HEK293T (cell line): ENCODE data around the gene PDIA6.

Experiments
- ARNT ChIP-seq: fragments of 450-650 bp; IDR thresholded peaks from 2 replicates; pipeline ENCODE4 v1.6.1; 2017; ENCODE audit warnings: mild to moderate bottlenecking
- CTBP1 ChIP-seq: fragments of 450-650 bp; IDR thresholded peaks from 2 replicates; pipeline ENCODE4 v1.6.1; 2016; ENCODE audit warnings: borderline replicate concordance
- ELF4 ChIP-seq: fragments of 450-650 bp; IDR thresholded peaks from 2 replicates; pipeline ENCODE4 v1.6.1; 2017; ENCODE audit warnings: antibody characterized with exemption
- FOXA1 ChIP-seq: fragments of 450-650 bp; IDR thresholded peaks from 2 replicates; pipeline ENCODE4 v1.6.1; 2016; ENCODE audit warnings: mild to moderate bottlenecking
- FOXK2 ChIP-seq: fragments of 450-650 bp; IDR thresholded peaks from 2 replicates; pipeline ENCODE4 v1.6.1; 2016; ENCODE audit warnings: mild to moderate bottlenecking
- FOXM1 ChIP-seq: fragments of 450-650 bp; IDR thresholded peaks from 2 replicates; pipeline ENCODE4 v1.6.1; 2017; ENCODE audit warnings: mild to moderate bottlenecking, borderline replicate concordance
- HDGF ChIP-seq: fragments of 450-650 bp; IDR thresholded peaks from 2 replicates; pipeline ENCODE4 v1.6.1; 2017; ENCODE audit warnings: antibody characterized with exemption, borderline replicate concordance
- L3MBTL2 ChIP-seq: fragments of 450-650 bp; conservative IDR thresholded peaks from 2 replicates; pipeline ENCODE4 v1.6.1; 2016; ENCODE audit warnings: mild to moderate bottlenecking
- NFRKB ChIP-seq: fragments of 450-650 bp; IDR thresholded peaks from 2 replicates; pipeline ENCODE4 v1.6.1; 2016; ENCODE audit warnings: mild to moderate bottlenecking, moderate library complexity
- SP1 ChIP-seq: fragments of 450-650 bp; IDR thresholded peaks from 2 replicates; pipeline ENCODE4 v1.6.1; 2017
- SUZ12 ChIP-seq: fragments of 450-650 bp; IDR thresholded peaks from 2 replicates; pipeline ENCODE4 v1.6.1; 2016; ENCODE audit warnings: mild to moderate bottlenecking
- TARDBP ChIP-seq: fragments of 450-650 bp; IDR thresholded peaks from 2 replicates; pipeline ENCODE4 v1.6.1; 2016
- ZNF384 ChIP-seq: fragments of 450-650 bp; IDR thresholded peaks from 2 replicates; pipeline ENCODE4 v1.6.1; 2016
- TF ChIP-seq, protein P1 (sequence below): fragments of 450-650 bp; IDR thresholded peaks from 2 replicates; pipeline ENCODE4 v1.6.1; 2016

DNA sequence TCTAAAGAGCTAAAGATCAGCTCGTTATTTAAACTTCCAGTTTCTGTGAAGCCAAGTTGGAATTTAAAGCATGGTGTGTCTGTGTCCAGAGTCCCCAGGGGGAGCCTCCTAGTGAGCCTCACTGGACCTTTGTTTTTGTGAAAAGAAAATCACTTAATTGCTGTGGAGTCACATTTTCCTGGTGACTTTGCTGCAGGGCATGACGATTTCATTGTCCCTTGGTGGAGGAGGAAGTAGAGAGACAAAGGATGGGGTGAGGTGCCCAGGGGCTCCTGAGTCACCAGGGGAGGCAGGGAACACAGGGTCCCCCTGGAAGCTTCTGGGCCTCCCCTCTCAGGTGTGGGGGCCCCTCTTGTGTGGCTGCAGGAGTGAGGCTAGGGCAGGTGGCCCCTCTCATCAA is 71.4 kb downstream of the PDIA6 start:
- no peak for TF ChIP-seq SP1
- no peak for TF ChIP-seq TARDBP
- no peak for TF ChIP-seq ELF4
- TF ChIP-seq NFRKB, result no peak
- no peak for TF ChIP-seq FOXA1
- TF ChIP-seq CTBP1, result no peak
- TF ChIP-seq FOXM1, result no peak
- no peak for TF ChIP-seq SUZ12
- TF ChIP-seq HDGF, result no peak
- TF ChIP-seq ZNF384, result no peak
- TF ChIP-seq FOXK2, result no peak
- TF ChIP-seq ARNT, result no peak
- TF ChIP-seq, protein P1, sequence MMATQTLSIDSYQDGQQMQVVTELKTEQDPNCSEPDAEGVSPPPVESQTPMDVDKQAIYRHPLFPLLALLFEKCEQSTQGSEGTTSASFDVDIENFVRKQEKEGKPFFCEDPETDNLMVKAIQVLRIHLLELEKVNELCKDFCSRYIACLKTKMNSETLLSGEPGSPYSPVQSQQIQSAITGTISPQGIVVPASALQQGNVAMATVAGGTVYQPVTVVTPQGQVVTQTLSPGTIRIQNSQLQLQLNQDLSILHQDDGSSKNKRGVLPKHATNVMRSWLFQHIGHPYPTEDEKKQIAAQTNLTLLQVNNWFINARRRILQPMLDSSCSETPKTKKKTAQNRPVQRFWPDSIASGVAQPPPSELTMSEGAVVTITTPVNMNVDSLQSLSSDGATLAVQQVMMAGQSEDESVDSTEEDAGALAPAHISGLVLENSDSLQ, result no peak
- no peak for TF ChIP-seq L3MBTL2
